Activated naive CD8-positive, alpha-beta T cell (primary cell): ENCODE results near the gene RFX1.

Experiments used
- H3K27ac Mint-ChIP-seq: one replicate; pipeline ENCODE4 v1.8.0; 2021; ENCODE audit warnings: mixed read lengths
- H3K27me3 Mint-ChIP-seq: one replicate; pipeline ENCODE4 v1.8.0; 2021; ENCODE audit warnings: mixed read lengths
- H3K36me3 Mint-ChIP-seq: one replicate; pipeline ENCODE4 v1.8.0; 2021; ENCODE audit warnings: mixed read lengths
- H3K4me1 Mint-ChIP-seq: one replicate; pipeline ENCODE4 v1.8.0; 2021; ENCODE audit warnings: low read depth, mixed read lengths
- H3K4me3 Mint-ChIP-seq: one replicate; pipeline ENCODE4 v1.8.0; 2021; ENCODE audit warnings: mild to moderate bottlenecking, mixed read lengths
- H3K9me3 Mint-ChIP-seq: one replicate; pipeline ENCODE4 v1.8.0; 2021; ENCODE audit warnings: low read depth, mixed read lengths

The RFX1 gene

DNA sequence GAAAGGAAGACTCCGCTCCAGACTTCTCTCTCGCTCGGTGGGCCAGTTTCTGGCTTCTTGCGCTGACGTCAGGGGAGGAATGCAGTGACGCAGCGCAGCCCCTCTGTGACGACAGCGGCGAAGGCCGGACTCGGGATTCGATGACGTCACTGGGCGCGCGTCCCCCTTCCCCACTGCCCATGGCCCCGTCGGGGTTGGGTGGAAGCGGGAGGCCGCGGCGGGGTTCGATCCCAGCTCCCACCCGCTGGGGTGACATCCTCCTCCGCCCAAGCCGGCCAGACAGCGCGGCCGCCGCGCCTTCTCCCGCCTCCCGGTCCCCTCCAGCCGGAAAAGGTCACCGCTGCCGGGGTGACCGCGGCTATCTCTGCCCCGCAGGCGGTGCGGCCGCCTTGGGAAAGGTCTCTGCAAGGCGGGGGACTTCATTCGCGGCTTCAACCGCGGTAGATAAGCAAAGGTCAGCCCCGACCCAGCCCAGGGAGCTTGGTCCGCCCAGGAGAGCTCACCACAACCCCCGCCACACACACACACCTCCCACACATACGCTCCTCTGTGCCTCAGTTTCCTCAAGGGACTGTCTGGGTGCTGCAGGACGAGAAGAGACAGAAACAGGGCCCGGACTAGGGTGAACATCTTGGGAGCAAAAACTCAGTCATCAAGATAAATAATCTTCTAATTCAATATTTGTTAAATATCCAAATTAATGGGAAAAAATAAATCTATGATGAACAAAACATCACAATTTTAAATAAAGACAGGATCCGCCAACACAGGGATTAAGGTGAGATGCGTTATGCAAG lies 844 bp upstream of the RFX1 start:
- no peaks in the 10 kb centered on the region for H3K36me3 Mint-ChIP-seq
- H3K27ac Mint-ChIP-seq, result peak overlapping the region; percentile 94
- H3K4me3 Mint-ChIP-seq, result peak overlapping the region; percentile 91
- H3K4me1 Mint-ChIP-seq, result peaks cover 37% of the 10 kb centered on the region
- H3K9me3 Mint-ChIP-seq, result no peaks in the 10 kb centered on the region
- H3K27me3 Mint-ChIP-seq, result no peaks in the 10 kb centered on the region

DNA sequence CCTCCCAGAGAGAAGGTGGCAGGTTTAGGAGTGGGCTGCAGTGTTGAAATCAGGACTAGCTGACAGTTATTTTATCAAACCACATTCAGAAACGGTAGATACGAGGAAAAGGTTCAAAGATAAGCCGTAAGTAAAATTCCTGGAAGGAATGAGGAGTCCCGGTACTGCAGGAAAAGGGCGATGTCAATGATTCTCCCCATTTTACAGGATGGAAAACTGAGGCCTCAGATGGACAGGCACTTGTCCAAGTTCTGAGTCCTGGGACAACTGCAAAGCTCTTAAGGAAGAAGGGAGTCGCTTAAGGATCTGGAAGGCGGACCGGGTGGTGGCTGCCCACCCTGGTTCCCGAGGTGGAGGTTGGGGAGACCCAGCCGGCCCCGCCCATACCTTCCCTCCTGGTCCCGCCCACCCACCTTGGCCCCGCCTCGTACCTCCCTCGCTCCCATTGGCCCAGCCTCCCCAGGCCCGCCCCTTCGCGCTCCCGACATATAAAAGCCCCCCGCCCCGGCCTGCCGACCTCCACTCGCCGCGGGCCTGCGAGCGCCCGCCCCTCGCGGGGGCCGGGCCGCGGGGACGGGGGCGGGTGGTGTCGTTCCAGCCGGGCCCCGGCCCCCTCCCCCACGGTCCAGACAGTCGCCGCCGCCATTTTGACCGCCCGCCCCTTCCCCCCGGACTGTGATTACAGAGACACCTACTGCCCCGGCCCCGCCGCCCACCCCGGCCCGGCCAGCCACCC lies 603 bp downstream of the RFX1 start:
- no peaks in the 10 kb centered on the region for H3K27me3 Mint-ChIP-seq
- no peaks in the 10 kb centered on the region for H3K36me3 Mint-ChIP-seq
- peak overlapping the region; percentile 85 for H3K4me3 Mint-ChIP-seq
- H3K27ac Mint-ChIP-seq, result peak overlapping the region; percentile 84
- no peaks in the 10 kb centered on the region for H3K9me3 Mint-ChIP-seq
- peaks cover 49% of the 10 kb centered on the region for H3K4me1 Mint-ChIP-seq

DNA sequence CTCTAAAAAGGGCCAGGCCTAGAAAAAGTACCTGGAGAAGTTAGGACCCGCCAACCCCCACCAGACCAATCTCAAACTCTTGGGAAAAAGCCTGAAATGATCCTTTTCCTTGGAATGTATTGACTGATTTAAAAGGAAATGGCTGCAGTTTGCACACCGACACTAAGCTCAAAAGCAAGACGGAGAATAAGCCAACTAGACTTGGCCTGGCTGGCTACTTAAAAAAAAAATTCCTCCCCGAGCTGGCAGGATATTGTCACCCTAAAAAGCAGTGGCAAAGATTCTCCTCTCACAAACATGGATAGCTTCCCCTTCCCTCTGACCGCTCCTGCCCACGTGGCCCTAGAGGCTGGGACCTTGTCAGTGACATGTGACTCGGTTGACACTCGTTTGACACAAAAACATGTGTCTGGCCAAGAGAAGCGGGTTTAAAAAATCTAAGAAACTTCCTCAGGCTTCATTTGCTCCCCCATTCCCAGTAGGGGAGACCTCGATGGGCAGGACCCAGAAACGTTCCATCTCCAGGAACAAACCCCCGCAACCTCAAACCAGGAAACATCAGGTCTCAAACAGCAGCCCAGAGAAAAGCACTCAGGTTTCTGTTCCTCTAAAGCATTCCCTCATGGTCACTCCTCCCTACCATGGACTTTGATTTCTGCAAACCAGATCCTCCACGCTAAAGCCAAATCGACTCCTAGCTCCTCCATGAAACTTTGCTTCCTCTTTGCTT lies 1.3 kb downstream of the RFX1 start:
- peak overlapping the region; percentile 85 for H3K4me3 Mint-ChIP-seq

DNA sequence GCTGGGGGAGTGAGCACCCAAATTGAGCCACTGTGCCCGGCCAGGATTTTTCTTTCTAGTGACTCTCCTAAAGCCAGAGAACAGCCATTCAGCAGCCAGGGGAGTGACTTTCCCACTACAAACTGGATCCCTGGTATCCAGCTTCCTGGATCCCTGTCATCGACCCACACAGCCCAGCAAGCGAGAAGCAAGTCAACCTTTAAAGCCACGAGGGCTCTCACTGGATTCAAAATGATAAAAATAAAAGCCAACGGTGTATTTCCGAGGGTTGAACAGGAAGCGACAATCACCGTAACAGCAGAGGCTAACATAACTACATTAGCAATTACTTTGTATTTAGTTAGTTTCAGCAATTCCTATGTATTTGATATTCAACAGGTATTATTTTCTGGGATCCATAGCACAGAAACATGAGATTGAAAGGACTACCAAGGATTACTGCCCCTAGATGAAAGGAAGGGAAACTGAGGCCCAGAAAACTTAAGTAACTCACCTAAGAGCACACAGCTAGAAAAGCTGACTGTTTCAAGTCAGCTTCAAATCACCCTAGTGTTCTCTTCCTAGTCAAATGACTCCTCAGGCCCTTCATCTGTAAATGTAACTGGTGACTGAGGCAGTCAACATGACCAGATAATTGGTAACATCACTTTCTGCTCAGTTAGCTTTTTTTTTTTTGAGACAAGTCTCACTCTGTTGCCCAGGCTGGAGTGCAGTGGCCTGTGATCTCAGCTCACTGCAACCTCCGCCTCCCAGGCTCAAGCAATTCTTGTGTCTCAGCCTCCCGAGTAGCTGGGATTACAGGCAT lies 2.7 kb downstream of the RFX1 start:
- Mint-ChIP-seq H3K27me3 (no peaks in the 10 kb centered on the region), H3K27ac (peak overlapping the region; percentile 95), H3K9me3 (no peaks in the 10 kb centered on the region), H3K4me1 (peaks cover 56% of the 10 kb centered on the region), H3K36me3 (no peaks in the 10 kb centered on the region), H3K4me3 (peak overlapping the region; percentile 68)

More for the DNA sequence above, 1.3 kb downstream of the RFX1 start:
- Mint-ChIP-seq H3K27me3 (no peaks in the 10 kb centered on the region), H3K27ac (peak overlapping the region; percentile 84), H3K4me1 (peaks cover 56% of the 10 kb centered on the region), H3K36me3 (no peaks in the 10 kb centered on the region), H3K9me3 (no peaks in the 10 kb centered on the region)

DNA sequence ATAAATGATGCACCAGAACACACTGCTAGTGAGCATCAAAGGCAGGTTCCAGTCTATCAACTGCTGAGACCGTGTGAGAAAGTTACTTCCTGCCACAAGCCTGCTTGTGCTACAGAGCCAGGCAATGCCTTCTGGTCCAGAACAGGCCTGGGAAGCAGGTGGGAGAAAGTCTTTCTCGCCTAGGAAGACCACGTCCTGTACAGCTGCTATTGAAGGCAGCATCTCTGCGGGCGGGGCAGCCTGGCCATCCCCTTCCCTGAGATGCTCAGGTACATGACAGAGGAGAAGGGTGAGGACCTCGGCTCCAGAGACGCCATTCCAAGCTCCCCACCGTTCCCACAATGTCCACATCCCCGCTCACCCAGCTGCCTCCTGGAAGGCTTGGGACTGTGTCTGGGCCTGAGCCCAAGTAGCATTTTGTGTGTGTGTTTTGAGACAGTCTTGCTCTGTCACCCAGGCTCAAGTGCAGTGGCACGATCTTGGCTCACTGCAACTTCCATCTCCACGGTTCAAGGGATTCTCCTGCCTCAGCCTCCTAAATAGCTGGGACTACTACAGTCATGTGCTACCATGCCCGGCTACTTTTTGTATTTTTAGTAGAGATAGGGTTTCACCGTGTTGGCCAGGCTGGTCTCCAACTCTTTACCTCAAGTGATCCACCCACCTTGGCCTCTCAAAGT lies 3.4 kb downstream of the RFX1 start:
- no peaks in the 10 kb centered on the region for H3K27me3 Mint-ChIP-seq
- H3K27ac Mint-ChIP-seq, result peak overlapping the region; percentile 95
- H3K4me1 Mint-ChIP-seq, result peaks cover 56% of the 10 kb centered on the region
- peak overlapping the region; percentile 68 for H3K4me3 Mint-ChIP-seq
- no peaks in the 10 kb centered on the region for H3K36me3 Mint-ChIP-seq
- H3K9me3 Mint-ChIP-seq, result no peaks in the 10 kb centered on the region

DNA sequence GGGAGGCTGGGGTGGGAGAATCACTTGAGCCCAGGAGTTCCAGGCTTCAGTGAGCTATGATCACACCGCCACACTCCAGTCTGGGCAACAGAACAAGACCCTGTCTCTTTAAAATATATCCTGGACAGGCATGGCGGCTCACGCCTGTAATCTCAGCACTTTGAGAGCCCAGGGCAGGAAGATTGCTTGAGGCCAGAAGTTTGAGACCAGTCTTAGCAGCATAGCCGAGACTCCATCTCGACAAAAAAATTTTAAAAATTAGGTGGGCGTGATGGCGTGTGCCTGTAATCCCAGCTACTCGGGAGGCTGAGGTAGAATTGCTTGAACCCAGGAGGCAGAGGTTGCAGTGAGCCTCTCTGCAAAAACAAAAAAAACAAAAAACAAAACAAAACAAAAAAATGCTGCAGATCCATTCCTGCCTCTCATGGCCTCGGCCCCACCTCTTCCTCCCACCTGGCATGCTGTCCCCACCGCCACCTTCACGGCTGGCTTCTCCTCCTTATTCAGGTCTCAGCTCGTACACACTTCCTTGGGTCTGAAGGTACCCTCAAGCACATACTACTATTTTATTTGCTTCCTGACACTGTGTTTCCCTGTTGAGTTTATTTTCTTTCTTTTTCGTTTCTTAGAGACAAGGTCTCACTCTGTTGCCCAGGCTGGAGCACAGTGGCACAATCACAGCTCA lies 5.3 kb downstream of the RFX1 start:
- H3K27ac Mint-ChIP-seq, result peak overlapping the region; percentile 95
- no peaks in the 10 kb centered on the region for H3K9me3 Mint-ChIP-seq
- H3K36me3 Mint-ChIP-seq, result no peaks in the 10 kb centered on the region
- no peaks in the 10 kb centered on the region for H3K27me3 Mint-ChIP-seq
- H3K4me3 Mint-ChIP-seq, result peak overlapping the region; percentile 31
- peaks cover 50% of the 10 kb centered on the region for H3K4me1 Mint-ChIP-seq

DNA sequence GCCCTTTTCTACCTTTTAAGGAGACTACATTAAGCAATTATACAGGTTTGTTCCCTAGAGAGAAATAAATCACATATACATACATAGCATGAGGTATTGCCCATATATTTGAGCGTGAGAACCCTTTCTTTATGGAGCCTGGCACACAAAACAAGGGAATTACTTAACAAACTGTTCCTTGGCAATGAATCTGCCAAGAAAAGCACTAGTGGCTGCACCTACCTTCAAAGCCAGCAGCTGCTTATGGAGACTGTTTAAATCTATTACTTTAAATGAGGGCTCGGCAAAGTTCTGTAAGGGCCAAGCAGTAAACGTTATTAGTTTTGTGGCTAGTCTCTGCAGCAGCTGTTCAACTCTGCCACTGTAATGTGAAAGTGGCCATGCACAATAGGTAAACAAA lies 7.0 kb downstream of the RFX1 start:
- H3K4me1 Mint-ChIP-seq, result peaks cover 38% of the 10 kb centered on the region
- no peaks in the 10 kb centered on the region for H3K9me3 Mint-ChIP-seq
- H3K4me3 Mint-ChIP-seq, result no peak overlapping the region
- no peak overlapping the region for H3K27ac Mint-ChIP-seq
- no peaks in the 10 kb centered on the region for H3K27me3 Mint-ChIP-seq
- H3K36me3 Mint-ChIP-seq, result no peaks in the 10 kb centered on the region

DNA sequence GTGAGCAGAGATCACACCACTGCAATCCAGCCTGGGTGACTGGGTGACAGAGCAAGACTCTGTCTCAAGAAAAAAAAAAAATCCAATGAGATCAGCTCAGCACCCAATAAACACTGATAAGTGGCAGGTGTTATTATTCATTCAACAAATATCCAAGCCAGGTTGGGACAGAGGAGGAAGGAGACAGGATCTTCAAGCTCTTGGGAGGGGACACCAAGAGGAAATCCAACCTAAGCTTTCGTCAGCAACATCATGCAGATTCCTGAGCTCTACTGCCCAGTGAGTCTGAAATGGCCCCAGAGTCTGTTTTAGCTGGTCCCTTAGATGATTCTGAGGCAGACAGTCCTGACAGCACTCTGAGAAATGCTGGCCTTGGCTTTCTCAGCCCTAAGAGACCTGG lies 7.7 kb downstream of the RFX1 start:
- no peaks in the 10 kb centered on the region for H3K9me3 Mint-ChIP-seq
- no peak overlapping the region for H3K4me3 Mint-ChIP-seq
- no peaks in the 10 kb centered on the region for H3K36me3 Mint-ChIP-seq
- peaks cover 34% of the 10 kb centered on the region for H3K4me1 Mint-ChIP-seq
- H3K27ac Mint-ChIP-seq, result peak overlapping the region; percentile 41
- H3K27me3 Mint-ChIP-seq, result no peaks in the 10 kb centered on the region

DNA sequence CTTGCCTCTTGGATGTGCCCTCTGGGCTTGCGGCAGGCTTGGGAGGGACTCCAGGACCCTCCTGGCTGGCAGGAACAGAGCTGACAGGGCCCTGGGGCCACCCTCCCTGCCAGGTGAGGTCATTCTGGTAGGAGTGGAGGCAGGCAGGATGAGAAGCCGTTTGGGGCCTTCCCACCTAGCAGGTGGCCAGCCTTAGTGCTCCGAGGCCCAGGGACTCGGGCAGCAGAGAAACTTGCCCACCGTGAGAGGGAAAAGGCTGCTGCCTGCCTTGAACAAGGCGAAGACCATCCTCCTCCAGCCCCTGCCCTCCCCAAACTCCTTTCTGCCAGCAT lies 8.5 kb downstream of the RFX1 start:
- H3K27ac Mint-ChIP-seq, result no peak overlapping the region
- H3K27me3 Mint-ChIP-seq, result no peaks in the 10 kb centered on the region
- H3K4me1 Mint-ChIP-seq, result peaks cover 28% of the 10 kb centered on the region
- no peaks in the 10 kb centered on the region for H3K9me3 Mint-ChIP-seq
- H3K4me3 Mint-ChIP-seq, result no peak overlapping the region
- no peaks in the 10 kb centered on the region for H3K36me3 Mint-ChIP-seq

DNA sequence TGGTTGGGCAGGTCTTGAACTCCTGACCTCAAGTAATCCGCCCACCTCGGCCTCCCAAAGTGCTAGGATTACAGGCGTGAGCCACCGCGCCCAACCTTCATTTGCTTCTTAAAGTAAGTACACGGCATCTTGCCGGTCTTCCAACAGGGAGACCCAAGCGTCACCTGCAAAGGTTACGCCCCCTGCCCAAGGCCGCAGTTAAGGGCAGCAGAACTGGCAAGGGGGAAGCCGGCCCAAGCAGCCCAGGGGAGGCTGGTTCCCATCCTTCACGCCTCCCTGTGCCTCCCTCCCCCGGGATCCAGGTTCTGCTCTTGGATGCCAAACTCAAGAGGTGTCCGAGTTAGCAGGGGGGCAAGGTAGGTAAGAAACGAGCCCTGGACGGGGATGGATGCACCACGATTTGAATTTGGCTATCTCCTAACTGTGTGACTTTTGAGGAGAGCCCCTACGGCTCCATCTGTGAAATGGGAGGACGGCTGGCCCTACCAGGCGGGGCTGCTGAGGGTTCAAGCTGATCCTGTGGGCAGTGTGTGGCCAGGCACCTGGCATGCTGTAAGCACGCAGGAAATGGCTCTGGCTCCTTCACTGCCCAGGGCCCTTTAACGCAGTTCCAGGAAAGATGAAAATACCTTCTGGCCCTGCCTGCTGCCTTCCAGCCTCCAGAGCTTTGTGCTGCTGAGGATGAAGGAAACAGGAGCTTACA lies 9.0 kb downstream of the RFX1 start:
- H3K9me3 Mint-ChIP-seq, result no peaks in the 10 kb centered on the region
- no peak overlapping the region for H3K27ac Mint-ChIP-seq
- H3K27me3 Mint-ChIP-seq, result no peaks in the 10 kb centered on the region
- no peak overlapping the region for H3K4me3 Mint-ChIP-seq
- no peaks in the 10 kb centered on the region for H3K36me3 Mint-ChIP-seq
- H3K4me1 Mint-ChIP-seq, result peaks cover 26% of the 10 kb centered on the region

DNA sequence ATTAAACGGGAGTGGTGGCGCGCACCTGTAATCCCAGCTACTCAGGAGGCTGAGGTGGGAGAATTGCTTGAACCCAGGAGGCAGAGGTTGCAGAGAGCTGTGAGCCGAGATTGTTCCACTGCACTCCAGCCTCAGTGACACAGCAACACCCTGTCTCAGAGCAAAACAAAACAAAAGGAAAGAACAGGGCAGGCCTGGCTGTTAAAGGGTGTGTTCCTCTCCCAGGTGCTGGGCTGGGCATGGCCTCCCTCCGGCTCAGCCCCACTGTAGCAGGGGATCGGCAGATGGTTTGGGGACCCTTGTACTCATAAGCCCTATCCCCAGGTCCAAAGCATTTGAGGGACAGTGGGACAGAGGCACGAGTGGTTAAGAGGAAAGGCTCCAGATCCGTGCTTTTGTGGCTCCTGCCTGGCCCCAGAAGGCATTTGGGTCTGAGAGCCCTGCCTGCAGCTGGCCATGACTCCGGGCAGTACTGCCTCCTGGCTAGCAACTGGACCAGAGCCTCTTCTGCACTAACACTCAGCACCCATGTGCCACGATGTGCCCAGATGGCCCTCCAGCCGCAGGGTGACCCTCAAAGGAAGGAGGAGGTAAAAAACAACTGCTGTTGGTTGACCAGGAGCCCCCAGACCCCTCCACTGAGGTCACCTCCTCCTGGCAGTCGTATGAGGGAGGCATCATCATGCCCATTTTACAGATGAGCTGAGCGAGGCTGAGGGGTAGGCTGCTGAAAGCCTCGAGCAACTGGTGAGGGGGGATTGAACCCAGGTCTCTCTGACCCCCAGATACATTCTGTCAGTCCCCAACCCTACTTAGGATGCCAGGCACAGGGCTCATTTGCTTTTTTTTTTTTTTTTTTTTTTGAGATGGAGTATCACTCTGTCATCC lies 10.0 kb downstream of the RFX1 start:
- Mint-ChIP-seq H3K36me3 (no peaks in the 10 kb centered on the region), H3K27me3 (no peaks in the 10 kb centered on the region), H3K27ac (no peak overlapping the region), H3K4me1 (peaks cover 22% of the 10 kb centered on the region), H3K4me3 (no peak overlapping the region), H3K9me3 (no peaks in the 10 kb centered on the region)

DNA sequence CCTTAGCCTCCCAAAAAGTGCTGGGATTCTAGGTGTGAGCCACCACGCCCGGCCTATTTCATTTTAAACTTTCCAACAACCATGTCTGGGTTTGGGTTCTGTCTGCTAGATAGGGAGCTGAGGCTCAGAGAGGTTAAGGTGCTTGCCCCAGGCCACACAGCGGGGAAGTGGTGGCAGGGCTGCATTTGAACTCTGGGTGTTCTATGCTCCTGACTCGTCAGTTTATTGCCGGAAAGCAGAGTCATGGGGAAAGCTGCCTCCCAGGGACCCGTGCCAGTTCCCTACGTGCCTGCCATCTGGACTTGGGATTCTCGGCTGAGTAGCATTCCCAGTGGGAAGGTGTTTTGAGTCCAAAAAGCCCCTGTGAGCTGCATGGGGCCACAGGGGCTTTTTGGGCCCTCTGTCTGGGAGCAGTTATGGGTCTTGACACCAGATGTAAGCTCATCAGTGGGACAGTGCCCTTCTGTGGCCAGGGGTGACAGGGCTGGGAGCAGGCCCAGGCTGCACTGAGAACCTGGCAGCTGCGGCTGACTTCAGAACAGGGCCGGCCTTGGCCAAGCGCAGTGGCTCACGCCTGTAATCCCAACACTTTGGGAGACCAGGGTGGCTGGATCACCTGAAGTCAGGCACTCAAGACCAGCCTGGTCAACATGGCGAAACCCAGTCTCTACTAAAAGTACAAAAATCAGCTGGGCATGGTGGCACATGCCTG lies 10.9 kb downstream of the RFX1 start:
- H3K27ac Mint-ChIP-seq, result no peak overlapping the region
- no peaks in the 10 kb centered on the region for H3K27me3 Mint-ChIP-seq
- peaks cover 3% of the 10 kb centered on the region for H3K36me3 Mint-ChIP-seq
- no peak overlapping the region for H3K4me3 Mint-ChIP-seq
- no peaks in the 10 kb centered on the region for H3K9me3 Mint-ChIP-seq
- H3K4me1 Mint-ChIP-seq, result peaks cover 16% of the 10 kb centered on the region
